HepG2 (cell line): ENCODE data around the gene GPT2. TPM values are rescaled to one million over a fixed set of nuclear protein-coding genes. Genes with fewer than 3 reads are reported as not detected.

Source experiments
- ARID3A ChIP-seq: IDR thresholded peaks from 2 replicates; pipeline ENCODE4 v1.6.1; 2012; ENCODE audit warnings: low read depth, low read length, improper control_type of control experiment
- FOXA3 ChIP-seq: IDR thresholded peaks from 2 replicates; pipeline ENCODE4 v1.6.1; 2016; ENCODE audit warnings: missing genetic modification reagents, missing compliant biosample characterization
- GLI4 ChIP-seq: sonication (generic); formaldehyde crosslinking; IDR thresholded peaks from 2 replicates; pipeline ENCODE4 v1.5.1; 2020; ENCODE audit warnings: missing genetic modification reagents, mild to moderate bottlenecking, moderate library complexity, borderline replicate concordance
- MTF2 ChIP-seq: sonication (generic); formaldehyde crosslinking; IDR thresholded peaks from 2 replicates; pipeline ENCODE4 v1.5.0; 2020; ENCODE audit warnings: missing genetic modification reagents, borderline replicate concordance
- NFE2L1 ChIP-seq: sonication (generic); formaldehyde crosslinking; IDR thresholded peaks from 2 replicates; pipeline ENCODE4 v1.4.0; 2020; ENCODE audit warnings: missing genetic modification reagents, mild to moderate bottlenecking, borderline replicate concordance
- NFE2L2 ChIP-seq: fragments of 150-350 bp; IDR thresholded peaks from 2 replicates; pipeline ENCODE4 v1.6.1; 2014; ENCODE audit warnings: low read length
- RCOR2 ChIP-seq: IDR thresholded peaks from 2 replicates; pipeline ENCODE4 v1.6.1; 2016; ENCODE audit warnings: missing biosample characterization, missing genetic modification reagents
- TAF1 ChIP-seq: sonication (generic); formaldehyde crosslinking; IDR thresholded peaks from 2 replicates; pipeline ENCODE4 v1.4.0; 2020; ENCODE audit warnings: missing genetic modification reagents
- ZBTB1 ChIP-seq: sonication (generic); formaldehyde crosslinking; IDR thresholded peaks from 2 replicates; pipeline ENCODE4 v1.4.0; 2020; ENCODE audit warnings: missing genetic modification reagents, borderline replicate concordance
- ZFP37 ChIP-seq: sonication (generic); formaldehyde crosslinking; IDR thresholded peaks from 2 replicates; pipeline ENCODE4 v1.4.0; 2020; ENCODE audit warnings: missing genetic modification reagents, borderline replicate concordance
- ZFP62 ChIP-seq: sonication (generic); formaldehyde crosslinking; IDR thresholded peaks from 2 replicates; pipeline ENCODE4 v1.4.0; 2020; ENCODE audit warnings: missing genetic modification reagents
- ZNF263 ChIP-seq: sonication (generic); formaldehyde crosslinking; IDR thresholded peaks from 2 replicates; pipeline ENCODE4 v1.4.0; 2020; ENCODE audit warnings: missing genetic modification reagents
- ZNF34 ChIP-seq: sonication (generic); formaldehyde crosslinking; IDR thresholded peaks from 2 replicates; pipeline ENCODE4 v1.4.0; 2020; ENCODE audit warnings: mild to moderate bottlenecking, missing genetic modification reagents, borderline replicate concordance
- ZNF501 ChIP-seq: sonication (generic); formaldehyde crosslinking; IDR thresholded peaks from 2 replicates; pipeline ENCODE4 v1.5.1; 2020; ENCODE audit warnings: mild to moderate bottlenecking, moderate library complexity, missing genetic modification reagents
- ZNF552 ChIP-seq: sonication (generic); formaldehyde crosslinking; IDR thresholded peaks from 2 replicates; pipeline ENCODE4 v1.9.0; 2022; ENCODE audit warnings: missing genetic modification reagents, mild to moderate bottlenecking, borderline replicate concordance
- ZSCAN5A ChIP-seq: sonication (generic); formaldehyde crosslinking; IDR thresholded peaks from 2 replicates; pipeline ENCODE4 v1.8.0; 2022; ENCODE audit warnings: mild to moderate bottlenecking, missing genetic modification reagents, borderline replicate concordance
- polyA plus RNA-seq, 8 experiments: library from polyadenylated mRNA; depleted of rRNA in 3 of 8; stranded (reverse) in 7 of 8; unstranded in 1 of 8; fragments of >200 nt; fragmentation: Illumina TruSeq in 4 of 8; extraction: Trizol in 4 of 8; gene quantifications; 2 replicates each; pipeline versions ENCODE4 v1.2.1 to v1.2.3, GENCODE V29; 2011 to 2016; ENCODE audit warnings: low read depth in 4 of 8, missing spikeins in 1 of 8, mixed read lengths in 1 of 8; ENCODE audit not compliant: insufficient read depth in 1 of 8
- total RNA-seq, 5 experiments: library from RNA; depleted of rRNA; stranded (reverse); fragments of >200 nt; fragmentation: Illumina TruSeq; extraction: Trizol; gene quantifications; 2 replicates each; pipeline ENCODE4 v1.2.3, GENCODE V29; 2016; ENCODE audit warnings: low read depth in 1 of 5
- TF ChIP-seq, protein P1 (sequence below): sonication (generic); formaldehyde crosslinking; IDR thresholded peaks from 2 replicates; pipeline ENCODE4 v1.5.1; 2020; ENCODE audit warnings: missing genetic modification reagents, mild to moderate bottlenecking, borderline replicate concordance
- TF ChIP-seq, protein P2 (sequence below), 2 experiments: IDR thresholded peaks; 2 replicates each; pipeline ENCODE4 v1.6.1; 2011 to 2012; ENCODE audit warnings: low read length in 2 of 2, borderline replicate concordance in 1 of 2, low read depth in 1 of 2, mild to moderate bottlenecking in 1 of 2, moderate library complexity in 1 of 2
- TF ChIP-seq, protein P3 (sequence below): sonication (generic); formaldehyde crosslinking; IDR thresholded peaks from 2 replicates; pipeline ENCODE4 v1.4.0; 2020; ENCODE audit warnings: low read depth, mild to moderate bottlenecking, missing genetic modification reagents

GPT2 gene
- total and polyA plus RNA-seq, 2 of the 13 experiments (the other 11 are each of a cell fraction or from before 2014, with no cell fraction given), result 138 to 267 TPM

GRCh38 chr16:46895399-46896313, 11.5 kb downstream of the GPT2 start (continued):
- no peak for TF ChIP-seq ZSCAN5A
- TF ChIP-seq, protein P1, sequence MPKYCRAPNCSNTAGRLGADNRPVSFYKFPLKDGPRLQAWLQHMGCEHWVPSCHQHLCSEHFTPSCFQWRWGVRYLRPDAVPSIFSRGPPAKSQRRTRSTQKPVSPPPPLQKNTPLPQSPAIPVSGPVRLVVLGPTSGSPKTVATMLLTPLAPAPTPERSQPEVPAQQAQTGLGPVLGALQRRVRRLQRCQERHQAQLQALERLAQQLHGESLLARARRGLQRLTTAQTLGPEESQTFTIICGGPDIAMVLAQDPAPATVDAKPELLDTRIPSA (CRISPR knock-in tag), result no peak
- TF ChIP-seq ARID3A, result peak; percentile 56; the same call in 1 of the 2 replicates
- TF ChIP-seq ZNF263 (CRISPR knock-in tag), result peak; percentile 36; the same call in 1 of the 2 replicates
- no peak for TF ChIP-seq NFE2L1 (CRISPR knock-in tag)
- no peak; the same call in 1 of the 2 replicates for TF ChIP-seq ZFP62
- peak; percentile 57; the same call in 1 of the 2 replicates for TF ChIP-seq ZNF501 (CRISPR knock-in tag)
- TF ChIP-seq NFE2L2, result no peak
- TF ChIP-seq, protein P2, sequence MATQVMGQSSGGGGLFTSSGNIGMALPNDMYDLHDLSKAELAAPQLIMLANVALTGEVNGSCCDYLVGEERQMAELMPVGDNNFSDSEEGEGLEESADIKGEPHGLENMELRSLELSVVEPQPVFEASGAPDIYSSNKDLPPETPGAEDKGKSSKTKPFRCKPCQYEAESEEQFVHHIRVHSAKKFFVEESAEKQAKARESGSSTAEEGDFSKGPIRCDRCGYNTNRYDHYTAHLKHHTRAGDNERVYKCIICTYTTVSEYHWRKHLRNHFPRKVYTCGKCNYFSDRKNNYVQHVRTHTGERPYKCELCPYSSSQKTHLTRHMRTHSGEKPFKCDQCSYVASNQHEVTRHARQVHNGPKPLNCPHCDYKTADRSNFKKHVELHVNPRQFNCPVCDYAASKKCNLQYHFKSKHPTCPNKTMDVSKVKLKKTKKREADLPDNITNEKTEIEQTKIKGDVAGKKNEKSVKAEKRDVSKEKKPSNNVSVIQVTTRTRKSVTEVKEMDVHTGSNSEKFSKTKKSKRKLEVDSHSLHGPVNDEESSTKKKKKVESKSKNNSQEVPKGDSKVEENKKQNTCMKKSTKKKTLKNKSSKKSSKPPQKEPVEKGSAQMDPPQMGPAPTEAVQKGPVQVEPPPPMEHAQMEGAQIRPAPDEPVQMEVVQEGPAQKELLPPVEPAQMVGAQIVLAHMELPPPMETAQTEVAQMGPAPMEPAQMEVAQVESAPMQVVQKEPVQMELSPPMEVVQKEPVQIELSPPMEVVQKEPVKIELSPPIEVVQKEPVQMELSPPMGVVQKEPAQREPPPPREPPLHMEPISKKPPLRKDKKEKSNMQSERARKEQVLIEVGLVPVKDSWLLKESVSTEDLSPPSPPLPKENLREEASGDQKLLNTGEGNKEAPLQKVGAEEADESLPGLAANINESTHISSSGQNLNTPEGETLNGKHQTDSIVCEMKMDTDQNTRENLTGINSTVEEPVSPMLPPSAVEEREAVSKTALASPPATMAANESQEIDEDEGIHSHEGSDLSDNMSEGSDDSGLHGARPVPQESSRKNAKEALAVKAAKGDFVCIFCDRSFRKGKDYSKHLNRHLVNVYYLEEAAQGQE (IDR thresholded peaks at IDR 0.05; ENCODE audit: borderline replicate concordance in 1 of 2, low read depth in 1 of 2, low read length in 2 of 2), result peak in 1 of 2 experiments; percentile 63; a peak in 1 of 4 replicates
- peak; percentile 24; the same call in 1 of the 2 replicates for TF ChIP-seq ZNF552 (CRISPR knock-in tag)
- TF ChIP-seq ZFP37 (CRISPR knock-in tag), result peak; percentile 91; the same call in 1 of the 2 replicates
- TF ChIP-seq RCOR2, result peak; percentile 91; the same call in 1 of the 2 replicates
- TF ChIP-seq ZNF34, result no peak
- TF ChIP-seq GLI4 (CRISPR knock-in tag), result no peak
- TF ChIP-seq FOXA3, result peak; percentile 94
- TF ChIP-seq TAF1, result no peak
- no peak for TF ChIP-seq MTF2
- no peak for TF ChIP-seq ZBTB1 (CRISPR knock-in tag)
- TF ChIP-seq, protein P3, sequence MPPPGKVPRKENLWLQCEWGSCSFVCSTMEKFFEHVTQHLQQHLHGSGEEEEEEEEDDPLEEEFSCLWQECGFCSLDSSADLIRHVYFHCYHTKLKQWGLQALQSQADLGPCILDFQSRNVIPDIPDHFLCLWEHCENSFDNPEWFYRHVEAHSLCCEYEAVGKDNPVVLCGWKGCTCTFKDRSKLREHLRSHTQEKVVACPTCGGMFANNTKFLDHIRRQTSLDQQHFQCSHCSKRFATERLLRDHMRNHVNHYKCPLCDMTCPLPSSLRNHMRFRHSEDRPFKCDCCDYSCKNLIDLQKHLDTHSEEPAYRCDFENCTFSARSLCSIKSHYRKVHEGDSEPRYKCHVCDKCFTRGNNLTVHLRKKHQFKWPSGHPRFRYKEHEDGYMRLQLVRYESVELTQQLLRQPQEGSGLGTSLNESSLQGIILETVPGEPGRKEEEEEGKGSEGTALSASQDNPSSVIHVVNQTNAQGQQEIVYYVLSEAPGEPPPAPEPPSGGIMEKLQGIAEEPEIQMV (CRISPR knock-in tag), result no peak
